HepG2 (cell line): ENCODE measurements around the gene TLCD3B. TPM values are rescaled to one million over a fixed set of nuclear protein-coding genes. Genes with fewer than 3 reads are reported as not detected.

ENCODE experiments used
- ATAC-seq: fragments of 200-7000 bp; cut with Tn5 transposase; 3 replicates; pipeline ENCODE4 v1.9.1; 2020; ENCODE audit warnings: mild to moderate bottlenecking, moderate library complexity
- BruUV-seq: library from RNA; stranded (reverse); fragments of 400-500 nt; replicated peaks from 2 replicates; lab custom pipeline; 2021; lab: Mats Ljungman, UMichigan
- CTCF ChIA-PET: fragments of 300-600 bp; formaldehyde crosslinking; extraction: SDS; loops from one replicate; lab custom pipeline; 2021; ENCODE audit warnings: low total read pairs, inconsistent platforms, low intra/inter-chr PET ratio; lab: Yijun Ruan, JAX
- POLR2A ChIA-PET: fragments of 350-600 bp; sonication (Branson Sonifier 250); formaldehyde crosslinking; loops from one replicate; lab custom pipeline; 2020; ENCODE audit warnings: antibody characterized with exemption, inconsistent platforms; lab: Yijun Ruan, JAX
- DNase-seq: peaks from one replicate; pipeline ENCODE4 v3.0.0-alpha.2; 2015; ENCODE audit warnings: low spot score
- FAIRE-seq: peaks from 3 replicates; lab custom pipeline; 2011; peaks lifted over from hg19 to GRCh38; lab: Jason Lieb, UNC
- H2AFZ ChIP-seq: one replicate; pipeline ENCODE4 v1.6.1; 2011; ENCODE audit warnings: low read length, inconsistent platforms
- H3K27ac ChIP-seq: fragments of 300-600 bp; 3 replicates; pipeline ENCODE4 v1.8.0; 2011; ENCODE audit warnings: mixed run types, mild to moderate bottlenecking, mixed read lengths, low read length, inconsistent platforms; ENCODE audit not compliant: insufficient read depth; ENCODE audit errors: extremely low read length
- H3K27me3 ChIP-seq, 2 experiments: fragments of 200-600 bp in 1 of 2; 2 replicates in 1 of 2; 3 replicates in 1 of 2; pipeline versions ENCODE4 v1.6.0 to v1.8.0; 2011; ENCODE audit warnings: low read length in 2 of 2, mild to moderate bottlenecking in 2 of 2, moderate library complexity in 2 of 2, inconsistent platforms in 1 of 2; ENCODE audit not compliant: insufficient read depth in 2 of 2, control insufficient read depth in 1 of 2
- H3K36me3 ChIP-seq, 2 experiments: fragments of 200-600 bp in 1 of 2; replicated peaks in 1 of 2; 2 replicates in 1 of 2; 3 replicates in 1 of 2; pipeline versions ENCODE4 v1.5.1 to v1.8.0; 2011; ENCODE audit warnings: low read length in 2 of 2, inconsistent platforms in 1 of 2; ENCODE audit not compliant: insufficient read depth in 2 of 2, control insufficient read depth in 1 of 2
- H3K4me1 ChIP-seq: 2 replicates; pipeline ENCODE4 v1.5.1; 2012; ENCODE audit warnings: low read length, inconsistent platforms; ENCODE audit not compliant: insufficient read depth
- H3K4me2 ChIP-seq: 2 replicates; pipeline ENCODE4 v1.6.0; 2011; ENCODE audit warnings: low read depth, low read length, inconsistent platforms
- H3K4me3 ChIP-seq, 3 experiments: fragments of 200-600 bp in 1 of 3; sonication (generic), shearing (Covaris generic) in 1 of 3; replicated peaks in 1 of 3; 2 replicates each; pipeline ENCODE4 v1.5.1; 2011 to 2016; ENCODE audit warnings: low read length in 3 of 3, inconsistent platforms in 2 of 3, low read depth in 2 of 3, mild to moderate bottlenecking in 2 of 3, control low read depth in 1 of 3, mixed read lengths in 1 of 3; ENCODE audit not compliant: insufficient read depth in 1 of 3
- H3K79me2 ChIP-seq: one replicate; pipeline ENCODE4 v1.6.1; 2011; ENCODE audit warnings: low read length, inconsistent platforms; ENCODE audit not compliant: insufficient read depth
- H3K9ac ChIP-seq: 2 replicates; pipeline ENCODE4 v1.6.0; 2011; ENCODE audit warnings: mild to moderate bottlenecking, low read depth, low read length, inconsistent platforms; ENCODE audit not compliant: insufficient read depth
- H3K9me3 ChIP-seq: 2 replicates; pipeline ENCODE4 v1.5.1; 2012; ENCODE audit warnings: mild to moderate bottlenecking, low read length
- H4K20me1 ChIP-seq: 2 replicates; pipeline ENCODE4 v1.6.0; 2011; ENCODE audit warnings: inconsistent platforms, mild to moderate bottlenecking, low read length, moderate library complexity; ENCODE audit not compliant: insufficient read depth
- GABPB1 ChIP-seq: IDR thresholded peaks from 2 replicates; pipeline ENCODE4 v1.6.1; 2016; ENCODE audit warnings: mild to moderate bottlenecking, missing genetic modification reagents, moderate library complexity, missing compliant biosample characterization
- MBNL3 ChIP-seq: fragments of 250-450 bp; sonication (Bioruptor Pico); conservative IDR thresholded peaks from 2 replicates; pipeline ENCODE4 v1.8.0; 2022; ENCODE audit warnings: mild to moderate bottlenecking, inconsistent platforms
- NCOA1 ChIP-seq: sonication (generic); formaldehyde crosslinking; IDR thresholded peaks from 2 replicates; pipeline ENCODE4 v1.9.0; 2021; ENCODE audit warnings: missing genetic modification reagents
- NR1H2 ChIP-seq: sonication (generic); formaldehyde crosslinking; IDR thresholded peaks from 2 replicates; pipeline ENCODE4 v1.8.1; 2022; ENCODE audit warnings: low read depth, missing genetic modification reagents, borderline replicate concordance
- POGZ ChIP-seq: sonication (generic); formaldehyde crosslinking; IDR thresholded peaks from 2 replicates; pipeline ENCODE4 v1.4.0; 2020; ENCODE audit warnings: mild to moderate bottlenecking, missing genetic modification reagents
- SYNCRIP ChIP-seq: fragments of 200-400 bp; formaldehyde crosslinking; IDR thresholded peaks from 2 replicates; pipeline ENCODE4 v1.6.1; 2018; ENCODE audit warnings: mild to moderate bottlenecking, low read depth, low read length; ENCODE audit not compliant: insufficient read depth
- ZFY ChIP-seq: sonication (generic); formaldehyde crosslinking; IDR thresholded peaks from 2 replicates; pipeline ENCODE4 v1.4.0; 2020; ENCODE audit warnings: missing genetic modification reagents
- ZNF615 ChIP-seq: sonication (generic); formaldehyde crosslinking; IDR thresholded peaks from 2 replicates; pipeline ENCODE4 v1.5.0; 2020; ENCODE audit warnings: mild to moderate bottlenecking, missing genetic modification reagents, borderline replicate concordance
- ZSCAN20 ChIP-seq: sonication (generic); formaldehyde crosslinking; IDR thresholded peaks from 2 replicates; pipeline ENCODE4 v1.4.0; 2020; ENCODE audit warnings: missing genetic modification reagents, mild to moderate bottlenecking, borderline replicate concordance
- WGBS: methylation state at CpG from one replicate; pipeline ENCODE4 v1.1.6; 2017; ENCODE audit warnings: low lambda C conversion rate; 5-methylcytosine and 5-hydroxymethylcytosine counted together
- in situ Hi-C: cut with HindIII; loops from 2 replicates; pipeline ENCODE4 v1.10.0; 2017; ENCODE audit warnings: low pct_unique_long_range_greater_than_20kb; ENCODE audit not compliant: extremely low pct_ligation_motif_present
- intact Hi-C: fragments of 100-400 bp; cut with micrococcal nuclease; formaldehyde crosslinking; loops from one replicate; pipeline ENCODE4 v1.10.0; 2022; ENCODE audit not compliant: unreplicated experiment
- polyA plus RNA-seq, 8 experiments: library from polyadenylated mRNA; depleted of rRNA in 3 of 8; stranded (reverse) in 7 of 8; unstranded in 1 of 8; fragments of >200 nt; fragmentation: Illumina TruSeq in 4 of 8; extraction: Trizol in 4 of 8; gene quantifications; 2 replicates each; pipeline versions ENCODE4 v1.2.1 to v1.2.3, GENCODE V29; 2011 to 2016; ENCODE audit warnings: low read depth in 4 of 8, missing spikeins in 1 of 8, mixed read lengths in 1 of 8; ENCODE audit not compliant: insufficient read depth in 1 of 8
- total RNA-seq, 5 experiments: library from RNA; depleted of rRNA; stranded (reverse); fragments of >200 nt; fragmentation: Illumina TruSeq; extraction: Trizol; gene quantifications; 2 replicates each; pipeline ENCODE4 v1.2.3, GENCODE V29; 2016; ENCODE audit warnings: low read depth in 1 of 5
- TF ChIP-seq, protein P1 (sequence below): IDR thresholded peaks from 2 replicates; pipeline ENCODE4 v1.6.1; 2016; ENCODE audit warnings: missing compliant biosample characterization, missing genetic modification reagents, borderline replicate concordance
- TF ChIP-seq, protein P2 (sequence below): IDR thresholded peaks from 2 replicates; pipeline ENCODE4 v1.6.1; 2016
- TF ChIP-seq, protein P3 (sequence below): sonication (generic); formaldehyde crosslinking; conservative IDR thresholded peaks from 2 replicates; pipeline ENCODE4 v1.4.0; 2020; ENCODE audit warnings: mild to moderate bottlenecking, missing genetic modification reagents, moderate library complexity

The TLCD3B gene
- total and polyA plus RNA-seq, 2 of the 13 experiments (the other 11 are each of a cell fraction or from before 2014, with no cell fraction given) = not detected

DNA sequence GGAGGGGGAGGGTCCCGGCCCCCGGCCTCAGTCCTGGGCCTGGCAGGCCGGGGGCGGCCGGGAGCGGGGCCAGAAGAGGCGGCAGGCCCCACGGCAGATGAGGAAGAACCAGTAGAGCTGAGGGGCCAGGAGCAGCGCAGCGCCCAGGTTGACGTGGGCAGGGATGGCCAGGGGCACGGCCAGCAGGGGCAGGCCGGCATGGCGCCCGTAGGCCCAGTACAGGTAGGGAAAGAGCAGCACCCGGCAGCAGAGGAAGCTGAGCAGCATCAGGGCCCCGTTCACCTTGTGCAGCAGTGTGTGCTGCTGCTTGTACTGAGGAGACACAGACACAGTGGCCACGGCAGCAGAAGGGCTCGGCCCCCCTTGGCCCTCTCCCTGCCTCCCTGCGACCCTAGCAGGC lies 5.9 kb downstream of the TLCD3B start:
- ATAC-seq (no peak), FAIRE-seq (no peak), DNase-seq (no peak)
- no peak overlapping the region for H3K9ac ChIP-seq
- 4% methylated on average over 12 of the region's 20 CpGs for WGBS
- no peak overlapping the region for H3K4me2 ChIP-seq
- peaks cover 34 to 82% of the 10 kb centered on the region in 2 experiments for H3K27me3 ChIP-seq
- peaks cover 10% of the 10 kb centered on the region; the same call in 1 of the 2 replicates for H3K4me1 ChIP-seq
- H3K79me2 ChIP-seq = no peaks in the 10 kb centered on the region
- H3K4me3 ChIP-seq = no peak overlapping the region
- H3K9me3 ChIP-seq = no peaks in the 10 kb centered on the region
- ChIA-PET CTCF (no interaction called here), POLR2A (no interaction called here)
- no peak for TF ChIP-seq GABPB1 (CRISPR knock-in tag)
- in situ Hi-C loops (no loop called here), intact Hi-C loops (no loop called here)
- H3K27ac ChIP-seq = no peak overlapping the region
- BruUV-seq = no TSS peak
- no peaks in the 10 kb centered on the region for H4K20me1 ChIP-seq
- no peak overlapping the region for H2AFZ ChIP-seq
- H3K36me3 ChIP-seq = no peaks in the 10 kb centered on the region

DNA sequence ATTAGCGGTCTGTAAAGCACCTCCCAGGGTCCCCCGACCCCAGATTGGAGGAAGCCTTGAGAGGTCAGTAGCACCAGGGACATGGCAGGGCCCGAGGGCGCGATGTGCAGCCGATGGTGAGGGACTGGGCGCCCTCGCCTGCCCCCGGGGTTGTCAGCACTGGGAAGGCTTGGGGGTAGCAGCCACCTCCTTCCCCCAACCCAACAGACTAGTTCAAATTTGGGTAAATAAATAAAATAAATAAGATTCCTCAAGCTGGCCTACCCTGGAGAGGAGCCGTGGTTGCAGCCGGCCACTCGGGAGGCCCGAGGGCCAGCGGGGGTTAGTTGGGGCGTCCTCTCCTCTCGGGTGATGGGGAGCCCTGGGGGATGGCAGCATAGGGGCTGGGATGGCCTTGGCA lies 6.6 kb downstream of the TLCD3B start:
- Histone ChIP-seq H3K27me3 (peaks cover 33 to 78% of the 10 kb centered on the region in 2 experiments), H3K4me3 (no peak overlapping the region), H3K4me1 (peaks cover 10% of the 10 kb centered on the region; the same call in 1 of the 2 replicates), H3K27ac (no peak overlapping the region), H3K4me2 (no peak overlapping the region), H3K36me3 (no peaks in the 10 kb centered on the region), H3K9me3 (no peaks in the 10 kb centered on the region), H4K20me1 (no peaks in the 10 kb centered on the region), H3K79me2 (no peaks in the 10 kb centered on the region), H2AFZ (no peak overlapping the region), H3K9ac (no peak overlapping the region)
- ATAC-seq = no peak
- ChIA-PET CTCF (interaction anchor here (1.3 kb wide), 1 partner anchor 161 kb away, joined by 3 read pairs; the partner anchor contains the start of gene CDIPT), POLR2A (no interaction called here)
- no peak for DNase-seq
- no TSS peak for BruUV-seq
- in situ Hi-C loops = no loop called here
- FAIRE-seq = no peak
- intact Hi-C loops = no loop called here
- WGBS = 15% methylated on average over 16 of the region's 16 CpGs
- TF ChIP-seq, protein P1, sequence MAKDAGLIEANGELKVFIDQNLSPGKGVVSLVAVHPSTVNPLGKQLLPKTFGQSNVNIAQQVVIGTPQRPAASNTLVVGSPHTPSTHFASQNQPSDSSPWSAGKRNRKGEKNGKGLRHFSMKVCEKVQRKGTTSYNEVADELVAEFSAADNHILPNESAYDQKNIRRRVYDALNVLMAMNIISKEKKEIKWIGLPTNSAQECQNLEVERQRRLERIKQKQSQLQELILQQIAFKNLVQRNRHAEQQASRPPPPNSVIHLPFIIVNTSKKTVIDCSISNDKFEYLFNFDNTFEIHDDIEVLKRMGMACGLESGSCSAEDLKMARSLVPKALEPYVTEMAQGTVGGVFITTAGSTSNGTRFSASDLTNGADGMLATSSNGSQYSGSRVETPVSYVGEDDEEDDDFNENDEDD = no peak
- TF ChIP-seq NCOA1 (CRISPR knock-in tag) (no peak), MBNL3 (CRISPR knock-in tag) (no peak), ZSCAN20 (no peak), ZNF615 (no peak), ZFY (no peak), POGZ (CRISPR knock-in tag) (no peak), SYNCRIP (no peak), NR1H2 (CRISPR knock-in tag) (no peak)
- TF ChIP-seq, protein P2, sequence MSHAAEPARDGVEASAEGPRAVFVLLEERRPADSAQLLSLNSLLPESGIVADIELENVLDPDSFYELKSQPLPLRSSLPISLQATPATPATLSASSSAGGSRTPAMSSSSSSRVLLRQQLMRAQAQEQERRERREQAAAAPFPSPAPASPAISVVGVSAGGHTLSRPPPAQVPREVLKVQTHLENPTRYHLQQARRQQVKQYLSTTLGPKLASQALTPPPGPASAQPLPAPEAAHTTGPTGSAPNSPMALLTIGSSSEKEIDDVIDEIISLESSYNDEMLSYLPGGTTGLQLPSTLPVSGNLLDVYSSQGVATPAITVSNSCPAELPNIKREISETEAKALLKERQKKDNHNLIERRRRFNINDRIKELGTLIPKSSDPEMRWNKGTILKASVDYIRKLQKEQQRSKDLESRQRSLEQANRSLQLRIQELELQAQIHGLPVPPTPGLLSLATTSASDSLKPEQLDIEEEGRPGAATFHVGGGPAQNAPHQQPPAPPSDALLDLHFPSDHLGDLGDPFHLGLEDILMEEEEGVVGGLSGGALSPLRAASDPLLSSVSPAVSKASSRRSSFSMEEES (CRISPR knock-in tag) = no peak
- TF ChIP-seq, protein P3, sequence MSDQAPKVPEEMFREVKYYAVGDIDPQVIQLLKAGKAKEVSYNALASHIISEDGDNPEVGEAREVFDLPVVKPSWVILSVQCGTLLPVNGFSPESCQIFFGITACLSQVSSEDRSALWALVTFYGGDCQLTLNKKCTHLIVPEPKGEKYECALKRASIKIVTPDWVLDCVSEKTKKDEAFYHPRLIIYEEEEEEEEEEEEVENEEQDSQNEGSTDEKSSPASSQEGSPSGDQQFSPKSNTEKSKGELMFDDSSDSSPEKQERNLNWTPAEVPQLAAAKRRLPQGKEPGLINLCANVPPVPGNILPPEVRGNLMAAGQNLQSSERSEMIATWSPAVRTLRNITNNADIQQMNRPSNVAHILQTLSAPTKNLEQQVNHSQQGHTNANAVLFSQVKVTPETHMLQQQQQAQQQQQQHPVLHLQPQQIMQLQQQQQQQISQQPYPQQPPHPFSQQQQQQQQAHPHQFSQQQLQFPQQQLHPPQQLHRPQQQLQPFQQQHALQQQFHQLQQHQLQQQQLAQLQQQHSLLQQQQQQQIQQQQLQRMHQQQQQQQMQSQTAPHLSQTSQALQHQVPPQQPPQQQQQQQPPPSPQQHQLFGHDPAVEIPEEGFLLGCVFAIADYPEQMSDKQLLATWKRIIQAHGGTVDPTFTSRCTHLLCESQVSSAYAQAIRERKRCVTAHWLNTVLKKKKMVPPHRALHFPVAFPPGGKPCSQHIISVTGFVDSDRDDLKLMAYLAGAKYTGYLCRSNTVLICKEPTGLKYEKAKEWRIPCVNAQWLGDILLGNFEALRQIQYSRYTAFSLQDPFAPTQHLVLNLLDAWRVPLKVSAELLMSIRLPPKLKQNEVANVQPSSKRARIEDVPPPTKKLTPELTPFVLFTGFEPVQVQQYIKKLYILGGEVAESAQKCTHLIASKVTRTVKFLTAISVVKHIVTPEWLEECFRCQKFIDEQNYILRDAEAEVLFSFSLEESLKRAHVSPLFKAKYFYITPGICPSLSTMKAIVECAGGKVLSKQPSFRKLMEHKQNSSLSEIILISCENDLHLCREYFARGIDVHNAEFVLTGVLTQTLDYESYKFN = no peak
